Right cardiac atrium (tissue), 5 donors: ENCODE results near the gene RAB8A. TPM values are rescaled to one million over a fixed set of nuclear protein-coding genes. Genes with fewer than 3 reads are reported as not detected.
"Not testable (repeated sequence)": the region's sequence is repeated elsewhere in the genome, so short reads cannot be mapped to it uniquely, and the experiment has no call there.

Experiments used
- ATAC-seq, 2 donors: fragments of 200-7000 bp; cut with Tn5 transposase; one replicate each; pipeline versions ENCODE4 v1.8.0 to v1.9.1; 2020; ENCODE audit warnings: moderate library complexity in 2 of 2, mild to moderate bottlenecking in 1 of 2
- DNase-seq, 3 donors: peaks; one replicate each; pipeline ENCODE4 v3.0.0-alpha.2; 2020
- H3K27ac ChIP-seq: one replicate; pipeline ENCODE4 v1.5.1; 2013; ENCODE audit warnings: mild to moderate bottlenecking, low read length, control low read depth, moderate library complexity
- H3K27me3 ChIP-seq: one replicate; pipeline ENCODE4 v1.6.1; 2013; ENCODE audit not compliant: control insufficient read depth, insufficient read depth
- H3K4me1 ChIP-seq: one replicate; pipeline ENCODE4 v1.6.1; 2013; ENCODE audit warnings: low read length; ENCODE audit not compliant: control insufficient read depth, insufficient read depth
- H3K4me3 ChIP-seq: one replicate; pipeline ENCODE4 v1.5.1; 2013; ENCODE audit warnings: low read length, control low read depth
- H3K9me3 ChIP-seq: one replicate; pipeline ENCODE4 v1.6.1; 2013; ENCODE audit warnings: low read length; ENCODE audit not compliant: control insufficient read depth
- WGBS: extraction: QIAGEN DNeasy Blood & Tissue Kit; methylation state at CpG from one replicate; pipeline ENCODE4 v1.1.7; 2013; 5-methylcytosine and 5-hydroxymethylcytosine counted together
- intact Hi-C, 4 donors: fragments of 100-400 bp; cut with DNase I; formaldehyde crosslinking; loops; one replicate each; pipeline versions ENCODE4 v1.11.0 to v1.14.0; 2022 to 2023
- polyA plus RNA-seq: library from polyadenylated mRNA; stranded (reverse); fragments of 200-250 nt; gene quantifications from one replicate; pipeline ENCODE4 v1.2.3, GENCODE V29; 2013
- total RNA-seq, 4 donors: library from RNA; stranded (reverse); fragmentation: NEBNext Ultra II Directional; extraction: Animal tissue kit (Norgen Biotek cat#: 25700); gene quantifications; one replicate each; pipeline ENCODE4 v1.2.1, GENCODE V29; 2021
- donor health status: healthy with polysubstance abuse.
- donor health status: DM: no; HTN: yes; CAD: no.
- donor health status: DM: no; HTN: no; CAD: no.
- donor health status: DM: no; HTN: yes; CAD: no; lungs with severe emphysema.
- donor health status: DM: yes; HTN: yes; CAD: no.

The RAB8A gene
- total and polyA plus RNA-seq, 5 donors, result 12.9 to 30.0 (median 23.4) TPM

DNA sequence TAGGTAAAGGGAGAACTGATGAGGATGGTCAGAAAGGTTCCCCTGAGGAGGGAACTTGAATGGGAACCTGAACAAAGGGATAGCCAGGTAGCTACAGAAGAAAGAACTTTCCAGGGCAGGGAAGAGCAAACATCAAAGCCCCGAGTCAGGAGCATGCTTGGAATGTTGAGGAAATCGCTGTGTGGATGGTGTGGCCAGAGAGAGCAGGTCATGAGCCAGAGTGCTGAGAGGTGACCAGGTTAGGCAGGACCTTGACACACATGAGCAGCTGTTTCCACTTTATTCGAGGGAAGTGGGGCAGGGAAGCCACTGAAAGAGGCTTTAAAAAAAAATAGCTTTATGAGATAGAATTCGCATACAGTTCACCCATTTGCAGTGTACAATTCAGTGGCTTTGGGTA, 4.4 kb downstream of the RAB8A start:
- 66% methylated on average over 4 of the region's 4 CpGs for WGBS
- DNase-seq, result no peak
- ATAC-seq, result no peak
- no peaks in the 10 kb centered on the region for H3K27me3 ChIP-seq
- H3K9me3 ChIP-seq, result no peaks in the 10 kb centered on the region
- H3K4me3 ChIP-seq, result no peak overlapping the region
- intact Hi-C loops, result loop anchor here in 2 of 4 donors (10.0 kb wide), 2 partner anchors 51 to 69 kb away; partner anchors contain the start of gene FAM32A (in 1 of the 2)
- no peak overlapping the region for H3K27ac ChIP-seq
- H3K4me1 ChIP-seq, result peaks cover 8% of the 10 kb centered on the region

DNA sequence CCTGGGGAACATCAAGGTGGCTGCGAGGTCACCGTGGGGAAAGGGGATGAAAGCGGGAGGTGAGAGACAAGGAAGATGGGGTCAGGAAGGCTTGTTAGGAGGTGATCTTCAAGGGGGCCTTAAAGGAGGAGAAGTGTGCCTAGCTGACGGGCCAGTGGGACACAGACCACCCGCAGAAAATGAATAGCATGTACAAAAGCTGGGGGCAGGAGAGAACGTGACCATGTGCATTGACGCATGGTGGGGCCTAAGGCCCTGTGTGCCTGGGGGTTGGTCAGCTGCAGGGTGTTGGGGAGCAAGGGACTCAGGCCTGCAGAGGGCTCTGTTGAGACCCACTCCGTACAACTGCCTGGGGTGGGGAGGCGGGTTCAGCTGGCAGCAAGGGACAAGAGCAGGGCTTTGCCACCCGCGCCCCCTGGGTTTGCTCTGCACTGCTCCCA, 5.9 kb downstream of the RAB8A start:
- Histone ChIP-seq H3K4me3 (no peak overlapping the region), H3K9me3 (no peaks in the 10 kb centered on the region), H3K4me1 (peaks cover 2% of the 10 kb centered on the region), H3K27ac (no peak overlapping the region), H3K27me3 (no peaks in the 10 kb centered on the region)
- no peak for ATAC-seq
- DNase-seq, result peak in 1 of 3 donors; percentile 24
- intact Hi-C loops, result loop anchor here in 2 of 4 donors (10.0 kb wide), 2 partner anchors 53 to 67 kb away; partner anchors contain the start of gene FAM32A (in 1 of the 2)
- 87% methylated on average over 11 of the region's 11 CpGs for WGBS

DNA sequence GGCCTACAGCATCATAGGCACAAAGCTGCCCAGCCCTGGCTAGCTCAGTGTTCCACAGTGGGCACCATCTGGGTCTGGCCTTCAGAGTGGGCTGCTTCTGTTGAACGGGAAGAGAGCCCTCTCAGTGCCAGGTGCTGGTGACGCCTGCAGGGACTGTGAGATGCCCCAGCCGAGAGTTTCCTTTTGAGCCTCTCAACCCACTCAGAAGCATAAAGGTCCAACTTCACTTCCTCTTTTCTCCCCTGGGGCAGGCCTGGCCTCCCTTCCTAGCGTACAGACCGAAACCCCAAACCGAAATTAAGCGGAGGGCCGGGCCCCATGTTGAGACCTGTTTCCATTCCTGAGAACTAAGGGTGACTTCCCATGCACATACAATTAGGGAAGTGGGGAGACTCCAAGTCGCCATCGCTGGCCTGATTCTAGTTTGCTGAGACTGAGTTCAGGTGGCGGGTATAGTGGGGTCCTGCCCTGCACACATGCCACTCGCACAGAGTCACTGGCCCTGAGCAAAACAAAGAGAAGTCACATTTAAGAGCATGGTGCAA, 6.9 kb downstream of the RAB8A start:
- 80% methylated on average over 12 of the region's 12 CpGs for WGBS
- peak in 2 of 3 donors; percentile 32 to 71 for DNase-seq
- Histone ChIP-seq H3K9me3 (no peaks in the 10 kb centered on the region), H3K4me3 (no peak overlapping the region), H3K27ac (no peak overlapping the region), H3K27me3 (no peaks in the 10 kb centered on the region), H3K4me1 (peaks cover 2% of the 10 kb centered on the region)
- peak; percentile 26 to 34 for ATAC-seq
- intact Hi-C loops, result loop anchor here in 2 of 4 donors (10.0 kb wide), 2 partner anchors 54 to 66 kb away; partner anchors contain the start of gene FAM32A (in 1 of the 2)

DNA sequence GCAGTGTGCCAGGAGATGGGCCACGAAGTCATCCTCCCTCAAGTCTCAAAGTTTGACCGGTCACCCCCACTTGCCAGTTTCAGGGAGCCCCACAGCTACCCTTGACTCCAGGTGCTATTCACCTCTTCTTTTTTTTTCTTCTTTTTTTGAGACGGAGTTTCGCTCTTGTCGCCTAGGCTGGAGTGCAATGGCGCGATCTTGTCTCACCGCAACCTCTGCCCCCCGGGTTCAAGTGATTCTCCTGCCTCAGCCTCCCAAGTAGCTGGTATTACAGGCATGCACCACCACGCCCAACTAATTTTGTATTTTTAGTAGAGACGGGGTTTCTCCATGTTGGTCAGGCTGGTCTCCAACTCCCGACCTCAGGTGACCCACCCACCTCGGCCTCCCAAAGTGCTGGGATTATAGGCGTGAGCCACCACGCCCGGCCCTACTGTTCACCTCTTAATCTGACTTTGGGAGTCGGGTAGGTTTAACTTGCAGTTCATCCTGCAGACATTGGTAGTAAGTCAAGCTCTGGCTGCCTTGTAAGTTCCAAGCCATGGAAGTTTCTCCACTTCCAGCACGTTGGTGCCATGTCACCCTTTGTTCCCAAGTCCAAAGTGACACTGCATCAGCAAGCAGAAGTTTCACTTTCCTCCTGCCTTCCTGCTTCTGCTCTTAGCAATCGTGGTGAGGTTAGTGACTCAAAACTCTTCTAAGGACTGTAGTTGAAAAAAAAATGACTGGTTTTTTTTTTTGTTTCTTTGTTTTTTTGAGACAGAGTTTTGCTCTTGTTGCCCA, 7.6 kb downstream of the RAB8A start:
- WGBS, result 87% methylated on average over 19 of the region's 19 CpGs
- H3K4me3 ChIP-seq, H3K27me3 ChIP-seq, H3K27ac ChIP-seq, H3K9me3 ChIP-seq, DNase-seq, H3K4me1 ChIP-seq, ATAC-seq: not testable (repeated sequence)
- intact Hi-C loops, result loop anchor here in 2 of 4 donors (10.0 kb wide), 2 partner anchors 54 to 66 kb away; partner anchors contain the start of gene FAM32A (in 1 of the 2)

DNA sequence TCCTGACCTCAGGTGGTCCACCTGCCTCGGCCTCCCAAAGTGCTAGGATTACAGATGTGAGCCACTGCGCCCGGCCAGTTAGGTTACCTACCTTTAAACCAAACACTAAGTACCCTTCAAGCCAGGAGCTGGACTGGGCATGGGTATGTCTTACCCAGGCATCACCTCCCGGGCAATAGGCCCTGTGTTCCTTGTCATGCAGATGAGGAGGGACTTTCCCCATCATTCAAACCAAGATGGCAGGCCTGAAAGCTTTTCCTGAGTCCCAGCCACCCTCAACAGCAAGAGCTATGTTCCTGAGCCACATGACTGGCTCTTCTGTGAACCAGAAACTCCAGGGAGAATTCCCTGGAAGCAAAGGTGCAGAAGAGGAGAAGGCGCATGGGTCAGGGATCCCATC, 9.5 kb downstream of the RAB8A start:
- H3K27ac ChIP-seq, result no peak overlapping the region
- H3K27me3 ChIP-seq, result no peaks in the 10 kb centered on the region
- intact Hi-C loops, result no loop called here
- 93% methylated on average over 5 of the region's 5 CpGs for WGBS
- H3K4me1 ChIP-seq, result no peaks in the 10 kb centered on the region
- DNase-seq (no peak), ATAC-seq (no peak)
- no peaks in the 10 kb centered on the region for H3K9me3 ChIP-seq
- H3K4me3 ChIP-seq, result no peak overlapping the region

DNA sequence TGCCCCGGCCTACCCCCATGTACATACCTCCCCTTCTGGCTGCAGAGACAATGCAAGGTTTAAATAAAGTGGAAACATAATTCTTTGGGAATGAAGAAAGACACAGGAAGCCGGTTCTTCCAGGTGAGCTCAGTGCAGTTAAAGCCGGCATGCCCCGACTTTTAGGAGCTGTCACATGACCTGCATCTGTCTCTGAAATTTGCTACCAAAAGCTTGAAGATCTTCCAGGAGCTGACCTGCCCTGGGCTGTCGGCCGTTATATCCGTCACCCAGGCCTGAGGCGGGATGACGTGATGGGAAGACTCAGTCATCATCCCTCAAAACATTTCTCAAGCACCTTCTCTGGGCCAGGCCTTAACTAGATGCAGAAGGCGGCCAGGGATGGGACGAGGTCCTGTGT, 10.3 kb downstream of the RAB8A start:
- Histone ChIP-seq H3K27ac (no peak overlapping the region), H3K9me3 (no peaks in the 10 kb centered on the region), H3K27me3 (no peaks in the 10 kb centered on the region), H3K4me1 (no peaks in the 10 kb centered on the region), H3K4me3 (no peak overlapping the region)
- WGBS, result 94% methylated on average over 11 of the region's 11 CpGs
- DNase-seq, result no peak
- ATAC-seq, result no peak
- intact Hi-C loops, result no loop called here

DNA sequence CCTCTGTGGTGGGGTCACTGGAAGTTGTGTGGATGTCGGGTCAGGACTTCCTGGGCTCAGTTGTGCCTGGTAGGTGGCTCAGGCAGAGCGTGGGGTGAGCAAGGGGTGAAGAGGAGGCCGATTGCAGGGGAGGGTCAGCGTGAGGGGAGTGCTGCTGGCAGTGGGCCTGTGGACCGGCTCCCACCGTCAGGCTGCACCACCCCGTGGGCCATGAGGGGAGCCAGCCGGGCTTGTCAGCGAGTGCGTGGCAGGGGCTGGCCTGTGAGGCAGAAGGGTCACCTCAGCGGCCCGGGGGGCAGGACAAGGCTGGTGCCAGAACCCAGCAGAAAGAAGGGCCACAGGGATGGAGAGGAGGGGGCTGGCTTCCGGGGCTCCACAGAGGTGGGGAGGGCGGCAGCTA, 13.3 kb downstream of the RAB8A start:
- ATAC-seq (no peak), DNase-seq (no peak)
- H3K4me3 ChIP-seq, result no peak overlapping the region
- whole genome bisulfite sequencing, result 86% methylated on average over 14 of the region's 14 CpGs
- no peaks in the 10 kb centered on the region for H3K4me1 ChIP-seq
- no peaks in the 10 kb centered on the region for H3K9me3 ChIP-seq
- no peaks in the 10 kb centered on the region for H3K27me3 ChIP-seq
- intact Hi-C loops, result no loop called here
- H3K27ac ChIP-seq, result no peak overlapping the region

DNA sequence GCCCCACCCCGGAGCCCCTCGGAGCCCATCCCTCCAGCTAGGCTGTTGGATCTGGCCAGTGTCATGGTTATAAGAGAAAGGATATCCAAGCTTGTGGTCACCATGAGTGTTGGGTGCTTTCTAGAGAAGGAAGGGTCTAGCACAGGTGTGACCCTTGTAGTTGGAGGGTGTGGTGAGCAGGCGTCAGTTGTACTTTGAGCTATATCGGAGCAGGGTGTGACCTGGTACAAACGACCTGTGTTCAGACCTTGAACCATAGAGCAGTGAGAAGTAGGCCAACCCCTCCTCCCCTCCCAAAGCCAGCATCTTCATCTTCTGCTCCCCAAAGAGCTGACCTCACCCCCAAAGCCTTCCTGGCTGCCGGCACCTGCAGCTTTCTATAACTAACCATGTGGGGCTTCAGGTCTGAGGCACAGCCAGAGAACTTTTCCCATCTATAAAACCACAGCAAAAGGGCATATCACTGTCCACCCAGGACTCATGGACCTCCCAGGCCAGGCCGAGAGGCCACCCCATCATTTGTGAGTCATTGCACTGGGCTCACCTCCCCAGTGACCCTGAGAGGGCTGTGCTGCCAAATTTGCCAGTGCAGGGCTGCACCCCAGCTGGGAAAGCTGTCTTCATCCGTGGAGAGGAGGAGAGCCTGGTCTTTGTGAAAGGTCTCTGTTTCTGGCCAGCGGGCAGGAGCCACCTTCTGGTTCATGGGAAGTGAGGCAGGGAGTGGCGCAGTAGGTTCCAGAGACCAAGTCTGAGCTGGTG, 14.2 kb downstream of the RAB8A start:
- intact Hi-C loops, result no loop called here

DNA sequence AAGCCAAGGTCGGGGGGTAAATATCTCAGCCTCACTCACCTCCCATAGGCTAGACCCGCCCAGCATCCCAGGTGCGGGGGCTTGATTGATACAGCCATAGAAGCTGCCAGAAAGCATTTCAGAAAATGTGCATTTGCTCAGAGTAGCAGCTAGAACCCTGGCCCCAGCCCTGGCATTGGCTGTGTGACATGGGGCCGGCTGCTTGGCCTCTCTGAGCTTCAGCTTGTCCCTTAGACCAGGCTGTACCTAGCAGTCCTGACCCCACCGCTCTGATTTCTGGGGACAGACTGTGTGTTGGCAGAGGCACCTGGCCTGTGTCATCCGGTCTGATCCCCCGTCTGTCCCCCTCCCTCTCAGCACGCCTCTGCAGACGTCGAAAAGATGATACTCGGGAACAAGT, 15.4 kb downstream of the RAB8A start:
- Histone ChIP-seq H3K4me3 (no peak overlapping the region), H3K4me1 (no peaks in the 10 kb centered on the region), H3K27ac (no peak overlapping the region), H3K27me3 (no peaks in the 10 kb centered on the region), H3K9me3 (no peaks in the 10 kb centered on the region)
- WGBS, result 88% methylated on average over 11 of the region's 11 CpGs
- intact Hi-C loops, result no loop called here
- ATAC-seq, result no peak
- DNase-seq, result no peak

More for the DNA sequence above, 14.2 kb downstream of the RAB8A start:
- H3K4me3 ChIP-seq, result no peak overlapping the region
- H3K4me1 ChIP-seq, result no peaks in the 10 kb centered on the region
- 76% methylated on average over 10 of the region's 10 CpGs for WGBS
- no peaks in the 10 kb centered on the region for H3K27me3 ChIP-seq
- no peak for DNase-seq
- H3K9me3 ChIP-seq, result no peaks in the 10 kb centered on the region
- H3K27ac ChIP-seq, result no peak overlapping the region
- ATAC-seq, result no peak

DNA sequence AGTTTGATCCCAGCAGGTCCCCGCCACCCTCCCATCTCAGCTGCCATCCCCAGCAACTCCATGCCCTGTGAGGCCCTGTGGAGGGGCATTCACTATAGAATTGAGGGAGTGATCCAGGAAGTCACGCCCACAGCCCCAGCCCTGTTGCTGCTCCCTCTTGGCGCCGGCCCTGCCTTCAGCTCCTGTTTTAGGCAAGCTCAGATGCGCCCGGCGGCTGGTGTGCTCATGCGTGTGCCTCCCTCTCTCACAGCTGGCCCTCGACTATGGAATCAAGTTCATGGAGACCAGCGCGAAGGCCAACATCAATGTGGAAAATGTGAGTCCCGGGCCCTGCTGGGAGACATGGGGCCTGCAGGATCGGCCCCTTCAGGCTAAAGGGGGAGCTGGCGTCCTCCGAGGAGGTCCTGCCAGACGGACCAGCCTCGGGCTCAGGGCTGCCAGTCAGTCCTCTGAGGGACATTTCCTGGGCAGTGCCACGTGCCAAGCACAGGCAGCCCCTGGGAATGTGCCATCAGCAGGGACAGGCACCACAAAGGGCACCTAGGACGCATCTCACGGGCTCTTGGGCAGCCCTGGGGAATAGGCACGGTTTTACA, 16.2 kb downstream of the RAB8A start:
- Histone ChIP-seq H3K27ac (no peak overlapping the region), H3K27me3 (no peaks in the 10 kb centered on the region), H3K9me3 (no peaks in the 10 kb centered on the region), H3K4me1 (no peaks in the 10 kb centered on the region), H3K4me3 (no peak overlapping the region)
- intact Hi-C loops, result no loop called here
- DNase-seq, result no peak
- WGBS, result 92% methylated on average over 21 of the region's 21 CpGs
- no peak for ATAC-seq
